Panc1 (cell line): Measurements from ENCODE around the gene LIPT1. TPM values are rescaled to one million over a fixed set of nuclear protein-coding genes. Genes with fewer than 3 reads are reported as not detected.
"Not testable (repeated sequence)": the region's sequence is repeated elsewhere in the genome, so short reads cannot be mapped to it uniquely, and the experiment has no call there.

Source experiments
- ATAC-seq: fragments of 200-7000 bp; cut with Tn5 transposase; 2 replicates; pipeline ENCODE4 v1.9.1; 2020; ENCODE audit warnings: mild to moderate bottlenecking, moderate library complexity
- BruUV-seq: library from RNA; stranded (reverse); fragments of 400-500 nt; replicated peaks from 2 replicates; lab custom pipeline; 2021; lab: Mats Ljungman, UMichigan
- CTCF ChIA-PET: fragments of 300-600 bp; sonication (Branson Sonifier 250); formaldehyde crosslinking; loops from one replicate; lab custom pipeline; 2022; ENCODE audit warnings: antibody characterized with exemption; lab: Charles Lee
- POLR2A ChIA-PET: fragments of 300-600 bp; sonication (Branson Sonifier 250); formaldehyde crosslinking; loops from one replicate; lab custom pipeline; 2022; ENCODE audit warnings: antibody characterized with exemption; lab: Charles Lee
- DNase-seq: peaks from one replicate; pipeline ENCODE4 v3.0.0-alpha.2; 2010; ENCODE audit warnings: low read depth, low spot score
- H3K27ac ChIP-seq: 2 replicates; pipeline ENCODE4 v1.5.1; 2011; ENCODE audit warnings: mild to moderate bottlenecking, low read length, inconsistent platforms
- H3K27me3 ChIP-seq: fragments of 200-500 bp; sonication (Bioruptor generic); 2 replicates; pipeline ENCODE4 v1.6.0; 2014; ENCODE audit warnings: low read length, inconsistent platforms; ENCODE audit not compliant: control insufficient read depth, insufficient read depth
- H3K36me3 ChIP-seq: fragments of 200-500 bp; sonication (Bioruptor generic); 2 replicates; pipeline ENCODE4 v1.5.1; 2014; ENCODE audit warnings: inconsistent platforms, mild to moderate bottlenecking, low read length, moderate library complexity; ENCODE audit not compliant: control insufficient read depth, insufficient read depth
- H3K4me1 ChIP-seq: 2 replicates; pipeline ENCODE4 v1.5.1; 2011; ENCODE audit warnings: inconsistent platforms, mild to moderate bottlenecking, low read length, moderate library complexity; ENCODE audit not compliant: control insufficient read depth, insufficient read depth
- H3K4me3 ChIP-seq, 2 experiments: 2 replicates each; pipeline ENCODE4 v1.5.1; 2011 to 2012; ENCODE audit warnings: low read depth in 2 of 2, low read length in 2 of 2, mild to moderate bottlenecking in 2 of 2, inconsistent platforms in 1 of 2, moderate library complexity in 1 of 2
- H3K9me3 ChIP-seq: fragments of 200-500 bp; sonication (Bioruptor generic); 2 replicates; pipeline ENCODE4 v1.5.1; 2014; ENCODE audit warnings: low read depth, mild to moderate bottlenecking, inconsistent platforms, low read length, moderate library complexity; ENCODE audit not compliant: control insufficient read depth, insufficient read depth
- CTCF ChIP-seq: fragments of 450-650 bp; IDR thresholded peaks from 2 replicates; pipeline ENCODE4 v1.5.1; 2017; ENCODE audit warnings: mild to moderate bottlenecking
- POLR2AphosphoS5 ChIP-seq: IDR thresholded peaks from 2 replicates; pipeline ENCODE4 v1.6.1; 2012; ENCODE audit warnings: mild to moderate bottlenecking, low read depth, low read length, moderate library complexity
- REST ChIP-seq, 2 experiments: IDR thresholded peaks; 2 replicates each; pipeline ENCODE4 v1.6.1; 2011 to 2012; ENCODE audit warnings: low read depth in 2 of 2, control low read depth in 1 of 2, low read length in 1 of 2, mild to moderate bottlenecking in 1 of 2, moderate library complexity in 1 of 2; ENCODE audit not compliant: insufficient read depth in 1 of 2
- SIN3A ChIP-seq: IDR thresholded peaks from 2 replicates; pipeline ENCODE4 v1.6.1; 2012; ENCODE audit warnings: low read depth, mild to moderate bottlenecking, low read length, moderate library complexity, borderline replicate concordance; ENCODE audit not compliant: insufficient read depth
- TCF7L2 ChIP-seq: IDR thresholded peaks from 2 replicates; pipeline ENCODE4 v1.6.1; 2011; ENCODE audit warnings: mild to moderate bottlenecking, low read depth, low read length, inconsistent platforms
- in situ Hi-C: cut with HindIII; loops from 2 replicates; pipeline ENCODE4 v1.10.0; 2016; ENCODE audit warnings: low sequenced_read_pairs, low pct_unique_long_range_greater_than_20kb
- intact Hi-C: fragments of 100-400 bp; cut with micrococcal nuclease; formaldehyde crosslinking; loops from one replicate; pipeline ENCODE4 v1.10.0; 2022; ENCODE audit not compliant: unreplicated experiment
- total RNA-seq: library from RNA; stranded (reverse); gene quantifications from one replicate; pipeline ENCODE4 v1.2.1, GENCODE V29; 2021; ENCODE audit not compliant: unreplicated experiment

LIPT1 gene
- total RNA-seq, 1 experiment from 2014 or later, result 9.0 TPM

GRCh38 chr2:99112617-99113016 is 42.1 kb upstream of the LIPT1 start:
- ChIA-PET POLR2A (no interaction called here), CTCF (no interaction called here)
- BruUV-seq, result no TSS peak
- TF ChIP-seq CTCF (no peak), POLR2AphosphoS5 (no peak), TCF7L2 (no peak), REST (IDR thresholded peaks at IDR 0.05; ENCODE audit: insufficient read depth in 1 of 2, low read depth in 2 of 2, low read length in 1 of 2) (no peak), SIN3A (no peak)
- Histone ChIP-seq H3K4me3 (no peak overlapping the region), H3K27ac (no peak overlapping the region), H3K27me3 (no peaks in the 10 kb centered on the region), H3K36me3 (no peaks in the 10 kb centered on the region), H3K9me3 (no peaks in the 10 kb centered on the region), H3K4me1 (no peaks in the 10 kb centered on the region)
- in situ Hi-C loops, result no loop called here
- intact Hi-C loops, result no loop called here
- DNase-seq, result no peak
- ATAC-seq, result no peak

GRCh38 chr2:99127981-99128380 is 26.8 kb upstream of the LIPT1 start:
- Histone ChIP-seq H3K27me3 (no peaks in the 10 kb centered on the region), H3K4me3 (no peak overlapping the region), H3K4me1 (no peaks in the 10 kb centered on the region), H3K36me3 (no peaks in the 10 kb centered on the region), H3K27ac (no peak overlapping the region), H3K9me3 (no peaks in the 10 kb centered on the region)
- POLR2A ChIA-PET, result no interaction called here
- DNase-seq, result no peak
- BruUV-seq, result no TSS peak
- no peak for TF ChIP-seq SIN3A
- intact Hi-C loops, result no loop called here
- no peak for ATAC-seq
- in situ Hi-C loops, result no loop called here
- CTCF ChIA-PET, result no interaction called here

- ATAC-seq, H3K4me1 ChIP-seq, BruUV-seq, H3K4me3 ChIP-seq, intact Hi-C loops, H3K27me3 ChIP-seq, DNase-seq, POLR2A ChIA-PET, in situ Hi-C loops, H3K27ac ChIP-seq, H3K9me3 ChIP-seq, CTCF ChIA-PET, H3K36me3 ChIP-seq: not testable (repeated sequence)
Observed at GRCh38 chr2:99135044-99135556, 19.7 kb upstream of the LIPT1 start.
